Keratinocyte (primary cell): ENCODE results near the gene METTL9. TPM values are rescaled to one million over a fixed set of nuclear protein-coding genes. Genes with fewer than 3 reads are reported as not detected.

ENCODE experiments used
- DNase-seq: peaks from one replicate; pipeline ENCODE4 v3.0.0-alpha.2; 2011; ENCODE audit warnings: low read depth, missing footprints, low spot score
- FAIRE-seq: peaks from 2 replicates; lab custom pipeline; 2011; peaks lifted over from hg19 to GRCh38; lab: Jason Lieb, UNC
- H2AFZ ChIP-seq: 2 replicates; pipeline ENCODE4 v1.6.0; 2012; ENCODE audit warnings: low read length, control low read depth, inconsistent platforms; ENCODE audit not compliant: control insufficient read depth
- H3K27ac ChIP-seq: 2 replicates; pipeline ENCODE4 v1.5.1; 2011; ENCODE audit warnings: low read length; ENCODE audit not compliant: control insufficient read depth, insufficient read depth
- H3K27me3 ChIP-seq: 3 replicates; pipeline ENCODE4 v1.6.0; 2011; ENCODE audit warnings: low read length; ENCODE audit not compliant: control insufficient read depth, insufficient read depth; ENCODE audit errors: extremely low read depth
- H3K36me3 ChIP-seq, 2 experiments: 2 replicates in 1 of 2; 3 replicates in 1 of 2; pipeline ENCODE4 v1.5.1; 2011; ENCODE audit warnings: low read length in 2 of 2, mild to moderate bottlenecking in 1 of 2; ENCODE audit not compliant: control insufficient read depth in 2 of 2, insufficient read depth in 2 of 2; ENCODE audit errors: extremely low read depth in 1 of 2
- H3K4me1 ChIP-seq: 3 replicates; pipeline ENCODE4 v1.5.1; 2011; ENCODE audit warnings: low read length; ENCODE audit not compliant: control insufficient read depth, insufficient read depth; ENCODE audit errors: extremely low read depth
- H3K4me2 ChIP-seq: 3 replicates; pipeline ENCODE4 v1.6.0; 2011; ENCODE audit warnings: low read depth, low read length; ENCODE audit not compliant: control insufficient read depth, insufficient read depth; ENCODE audit errors: extremely low read depth
- H3K4me3 ChIP-seq, 3 experiments: fragments of 200-600 bp in 1 of 3; sonication (generic) in 1 of 3; 2 replicates in 2 of 3; 3 replicates in 1 of 3; pipeline ENCODE4 v1.5.1; 2011 to 2016; ENCODE audit warnings: low read length in 3 of 3, mild to moderate bottlenecking in 3 of 3, control low read depth in 2 of 3, inconsistent platforms in 1 of 3, low read depth in 1 of 3, mixed read lengths in 1 of 3, mixed run types in 1 of 3, moderate library complexity in 1 of 3; ENCODE audit not compliant: control insufficient read depth in 2 of 3, insufficient read depth in 2 of 3; ENCODE audit errors: extremely low read depth in 1 of 3
- H3K79me2 ChIP-seq: 2 replicates; pipeline ENCODE4 v1.6.0; 2012; ENCODE audit warnings: low read length; ENCODE audit not compliant: control insufficient read depth, insufficient read depth
- H3K9ac ChIP-seq: 3 replicates; pipeline ENCODE4 v1.6.0; 2011; ENCODE audit warnings: low read length; ENCODE audit not compliant: control insufficient read depth, insufficient read depth; ENCODE audit errors: extremely low read depth
- H3K9me1 ChIP-seq: 3 replicates; pipeline ENCODE4 v1.6.0; 2011; ENCODE audit warnings: low read length; ENCODE audit not compliant: control insufficient read depth, insufficient read depth; ENCODE audit errors: extremely low read depth
- H3K9me3 ChIP-seq: 2 replicates; pipeline ENCODE4 v1.5.1; 2012; ENCODE audit warnings: low read depth, low read length; ENCODE audit not compliant: control insufficient read depth
- H4K20me1 ChIP-seq: 3 replicates; pipeline ENCODE4 v1.6.0; 2011; ENCODE audit warnings: low read length; ENCODE audit not compliant: control insufficient read depth, insufficient read depth; ENCODE audit errors: extremely low read depth
- EZH2 ChIP-seq: IDR thresholded peaks from one replicate; pipeline ENCODE4 v1.6.1; 2012; ENCODE audit warnings: inconsistent platforms, mild to moderate bottlenecking, low read length, moderate library complexity
- dilution Hi-C: fragments of 300-500 bp; cut with MboI; formaldehyde crosslinking; loops from one replicate; pipeline ENCODE4 v1.7.0; 2020; ENCODE audit warnings: low sequenced_read_pairs; ENCODE audit not compliant: extremely low pct_ligation_motif_present
- polyA plus RNA-seq, 5 experiments: library from polyadenylated mRNA; depleted of rRNA in 3 of 5; stranded (reverse) in 3 of 5; stranded (forward) in 1 of 5; unstranded in 1 of 5; fragments of >200 nt; gene quantifications; 1 replicate in 1 of 5; 2 replicates in 3 of 5; 3 replicates in 1 of 5; pipeline versions ENCODE4 v1.2.1 to v1.2.3, GENCODE V29; 2011 to 2012; ENCODE audit warnings: missing spikeins in 2 of 5, low read depth in 1 of 5, low replicate concordance in 1 of 5
- TF ChIP-seq, protein P1 (sequence below), 3 experiments: IDR thresholded peaks in 1 of 3; conservative IDR thresholded peaks in 1 of 3; optimal IDR thresholded peaks in 1 of 3; 2 replicates in 2 of 3; 3 replicates in 1 of 3; pipeline versions ENCODE3 to v1.5.1; 2011; ENCODE audit warnings: low read length in 3 of 3, mild to moderate bottlenecking in 3 of 3, moderate library complexity in 2 of 3, control low read depth in 1 of 3, inconsistent platforms in 1 of 3; ENCODE audit not compliant: insufficient read depth in 2 of 3; ENCODE audit errors: extremely low read depth in 1 of 3

METTL9 gene
- polyA plus RNA-seq, 1 donor (not counting 4 experiments of a cell fraction or from before 2014, with no cell fraction given) = 108 TPM

DNA sequence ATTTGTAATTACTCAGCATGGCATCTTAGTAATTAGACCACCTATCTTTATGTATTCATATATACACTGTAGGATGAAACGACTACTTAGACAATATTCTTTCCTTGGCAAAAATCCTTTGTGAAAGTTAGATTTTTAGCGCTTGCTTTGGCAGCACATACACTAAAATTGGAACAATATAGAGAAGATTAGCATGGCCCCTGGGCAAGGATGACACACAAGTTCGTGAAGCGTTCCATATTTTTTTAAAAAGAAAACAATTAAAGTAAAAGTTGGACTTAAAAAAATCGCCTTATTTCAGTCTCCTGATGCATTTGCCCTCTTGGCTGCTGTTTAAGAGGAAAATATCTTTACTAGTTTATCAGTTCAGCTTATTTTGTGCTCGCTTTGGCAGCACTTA is 42.5 kb downstream of the METTL9 start:
- FAIRE-seq (no peak), DNase-seq (no peak)
- H4K20me1 ChIP-seq = no peaks in the 10 kb centered on the region
- no peaks in the 10 kb centered on the region for H3K9me1 ChIP-seq
- H3K79me2 ChIP-seq = peaks cover 10% of the 10 kb centered on the region
- peaks cover 23% of the 10 kb centered on the region for H3K4me1 ChIP-seq
- H2AFZ ChIP-seq = no peak overlapping the region
- H3K27me3 ChIP-seq = no peaks in the 10 kb centered on the region
- TF ChIP-seq EZH2 = no peak
- TF ChIP-seq, protein P1, sequence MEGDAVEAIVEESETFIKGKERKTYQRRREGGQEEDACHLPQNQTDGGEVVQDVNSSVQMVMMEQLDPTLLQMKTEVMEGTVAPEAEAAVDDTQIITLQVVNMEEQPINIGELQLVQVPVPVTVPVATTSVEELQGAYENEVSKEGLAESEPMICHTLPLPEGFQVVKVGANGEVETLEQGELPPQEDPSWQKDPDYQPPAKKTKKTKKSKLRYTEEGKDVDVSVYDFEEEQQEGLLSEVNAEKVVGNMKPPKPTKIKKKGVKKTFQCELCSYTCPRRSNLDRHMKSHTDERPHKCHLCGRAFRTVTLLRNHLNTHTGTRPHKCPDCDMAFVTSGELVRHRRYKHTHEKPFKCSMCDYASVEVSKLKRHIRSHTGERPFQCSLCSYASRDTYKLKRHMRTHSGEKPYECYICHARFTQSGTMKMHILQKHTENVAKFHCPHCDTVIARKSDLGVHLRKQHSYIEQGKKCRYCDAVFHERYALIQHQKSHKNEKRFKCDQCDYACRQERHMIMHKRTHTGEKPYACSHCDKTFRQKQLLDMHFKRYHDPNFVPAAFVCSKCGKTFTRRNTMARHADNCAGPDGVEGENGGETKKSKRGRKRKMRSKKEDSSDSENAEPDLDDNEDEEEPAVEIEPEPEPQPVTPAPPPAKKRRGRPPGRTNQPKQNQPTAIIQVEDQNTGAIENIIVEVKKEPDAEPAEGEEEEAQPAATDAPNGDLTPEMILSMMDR (optimal IDR thresholded peaks at IDR 0.05 in 1 of 3, IDR thresholded peaks at IDR 0.05 in 1 of 3, conservative IDR thresholded peaks at IDR 0.05 in 1 of 3; ENCODE audit: extremely low read depth in 1 of 3, insufficient read depth in 2 of 3, low read length in 3 of 3) = no peak
- dilution Hi-C loops = no loop called here
- H3K27ac ChIP-seq = peak overlapping the region; percentile 13
- H3K36me3 ChIP-seq = peaks cover 0 to 2% of the 10 kb centered on the region in 2 experiments
- no peak overlapping the region for H3K4me3 ChIP-seq
- no peak overlapping the region for H3K4me2 ChIP-seq
- no peaks in the 10 kb centered on the region for H3K9me3 ChIP-seq
- H3K9ac ChIP-seq = no peak overlapping the region

DNA sequence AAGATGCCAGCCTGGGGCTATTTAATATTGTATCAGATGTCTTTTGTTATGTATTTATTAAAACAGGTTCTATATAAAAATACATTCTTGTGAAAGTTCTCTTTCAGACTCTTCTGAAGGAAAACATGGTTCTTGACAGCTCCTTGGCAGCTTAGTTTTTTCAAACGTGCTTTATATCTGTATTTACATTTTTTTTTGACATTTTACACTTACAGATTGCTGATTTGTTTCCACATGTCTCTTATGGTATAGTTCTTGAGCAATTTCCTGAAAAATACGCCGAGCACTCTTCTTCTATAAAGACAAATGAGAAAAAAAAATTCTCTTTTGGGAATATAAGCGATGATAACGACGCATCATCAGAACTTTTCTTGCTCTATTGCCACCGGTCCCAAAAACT is 43.5 kb downstream of the METTL9 start:
- Histone ChIP-seq H3K79me2 (peaks cover 14% of the 10 kb centered on the region), H3K36me3 (peaks cover 0 to 6% of the 10 kb centered on the region in 2 experiments), H3K9me1 (no peaks in the 10 kb centered on the region), H3K4me3 (no peak overlapping the region), H3K4me1 (peaks cover 23% of the 10 kb centered on the region), H3K4me2 (no peak overlapping the region), H4K20me1 (peaks cover 4% of the 10 kb centered on the region), H3K27me3 (no peaks in the 10 kb centered on the region), H3K27ac (no peak overlapping the region), H2AFZ (no peak overlapping the region), H3K9ac (no peak overlapping the region), H3K9me3 (no peaks in the 10 kb centered on the region)
- FAIRE-seq (no peak), DNase-seq (no peak)
- TF ChIP-seq, protein P1 (optimal IDR thresholded peaks at IDR 0.05 in 1 of 3, IDR thresholded peaks at IDR 0.05 in 1 of 3, conservative IDR thresholded peaks at IDR 0.05 in 1 of 3; ENCODE audit: extremely low read depth in 1 of 3, insufficient read depth in 2 of 3, low read length in 3 of 3) = no peak
- no peak for TF ChIP-seq EZH2
- dilution Hi-C loops = no loop called here
